Measurements from ENCODE around the gene RIIAD1. TPM values are rescaled to one million over a fixed set of nuclear protein-coding genes. Genes with fewer than 3 reads are reported as not detected.
A peak's percentile ranks its signal among the peaks of the same experiment; 100 is the strongest.

The RIIAD1 gene
- polyA plus RNA-seq, 3 donors, result not detected

GRCh38 chr1:151689494-151689893 lies 31.8 kb upstream of the RIIAD1 start:
- H3K9me3 Mint-ChIP-seq, result peaks cover 0 to 3% (median 0%) of the 10 kb centered on the region in 7 donors
- 78% methylated on average over 1 of the region's 4 CpGs for WGBS (ENCODE audit: insufficient coverage)
- peaks cover 30% of the 10 kb centered on the region for H3K4me1 Mint-ChIP-seq

DNA sequence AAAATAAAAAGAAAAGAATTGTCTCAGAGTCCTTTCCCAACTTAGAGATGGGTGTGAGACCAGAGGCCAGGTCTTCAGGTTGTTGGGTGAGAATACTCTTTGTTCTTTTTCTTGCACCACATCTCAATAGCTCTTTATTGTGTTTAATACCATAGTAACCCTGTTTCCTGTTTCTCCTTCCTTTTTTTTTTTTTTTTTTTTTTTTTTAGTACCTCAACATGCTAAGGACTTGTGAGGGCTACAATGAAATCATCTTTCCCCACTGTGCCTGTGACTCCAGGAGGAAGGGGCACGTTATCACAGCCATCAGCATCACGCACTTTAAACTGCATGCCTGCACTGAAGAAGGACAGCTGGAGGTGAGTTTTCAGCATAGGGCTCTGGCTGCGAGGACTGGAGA lies 29.1 kb upstream of the RIIAD1 start:
- Mint-ChIP-seq H3K27ac (peak overlapping the region; percentile 82 to 92 (median 88)), H3K4me1 (peaks cover 35% of the 10 kb centered on the region), H3K27me3 (ENCODE audit: low read depth in 3 of 3) (no peaks in the 10 kb centered on the region), H3K4me3 (no peak overlapping the region), H3K9me3 (peaks cover 0 to 3% (median 0%) of the 10 kb centered on the region in 7 donors), H3K36me3 (peaks cover 68 to 86% of the 10 kb centered on the region in 2 donors)
- Histone ChIP-seq H3K27me3 (ENCODE audit: control insufficient read depth in 2 of 2, insufficient read depth in 2 of 2, low read length in 2 of 2) (no peaks in the 10 kb centered on the region), H3K4me1 (ENCODE audit: control insufficient read depth in 1 of 2, insufficient read depth in 2 of 2, low read length in 2 of 2) (peaks cover 25 to 27% of the 10 kb centered on the region in 2 donors), H3K27ac (ENCODE audit: low read depth in 1 of 2, low read length in 2 of 2) (peak overlapping the region; percentile 51 to 70), H2AFZ (ENCODE audit: insufficient read depth, low read depth, low read length, poor library complexity, severe bottlenecking) (no peak overlapping the region), H3K9me3 (replicated peaks in 1 of 2; ENCODE audit: control insufficient read depth in 1 of 2, insufficient read depth in 1 of 2, low read length in 2 of 2) (no peaks in the 10 kb centered on the region), H3K36me3 (replicated peaks in 1 of 2; ENCODE audit: control insufficient read depth in 1 of 2, insufficient read depth in 2 of 2, low read length in 2 of 2) (peaks cover 52 to 78% of the 10 kb centered on the region in 2 donors), H3K9ac (ENCODE audit: insufficient read depth, low read length, poor library complexity, severe bottlenecking) (no peak overlapping the region), H3K4me2 (replicated peaks; ENCODE audit: extremely low read depth, low read length, poor library complexity, severe bottlenecking) (no peak overlapping the region), H3K4me3 (replicated peaks in 1 of 3; ENCODE audit: low read depth in 2 of 3, low read length in 3 of 3) (no peak overlapping the region), H3K79me2 (ENCODE audit: insufficient read depth, low read length) (no peaks in the 10 kb centered on the region), H4K20me1 (ENCODE audit: insufficient read depth, low read length) (peaks cover 8% of the 10 kb centered on the region)
- TF ChIP-seq CTCF (IDR thresholded peaks at IDR 0.05), result no peak
- intact Hi-C loops (cut with micrococcal nuclease), result no loop called here
- DNase-seq, result peak; percentile 18 to 53 (median 30)
- WGBS (ENCODE audit: insufficient coverage), result 63% methylated on average over 3 of the region's 3 CpGs

More at GRCh38 chr1:151689494-151689893, 31.8 kb upstream of the RIIAD1 start:
- Histone ChIP-seq H3K36me3 (replicated peaks in 1 of 2; ENCODE audit: control insufficient read depth in 1 of 2, insufficient read depth in 2 of 2, low read length in 2 of 2) (peaks cover 53 to 78% of the 10 kb centered on the region in 2 donors), H3K27me3 (ENCODE audit: control insufficient read depth in 2 of 2, insufficient read depth in 2 of 2, low read length in 2 of 2) (no peaks in the 10 kb centered on the region), H3K9ac (ENCODE audit: insufficient read depth, low read length, poor library complexity, severe bottlenecking) (no peak overlapping the region), H3K9me3 (replicated peaks in 1 of 2; ENCODE audit: control insufficient read depth in 1 of 2, insufficient read depth in 1 of 2, low read length in 2 of 2) (no peaks in the 10 kb centered on the region), H3K27ac (ENCODE audit: low read depth in 1 of 2, low read length in 2 of 2) (no peak overlapping the region), H3K4me3 (replicated peaks in 1 of 3; ENCODE audit: low read depth in 2 of 3, low read length in 3 of 3) (no peak overlapping the region), H4K20me1 (ENCODE audit: insufficient read depth, low read length) (peaks cover 5% of the 10 kb centered on the region), H2AFZ (ENCODE audit: insufficient read depth, low read depth, low read length, poor library complexity, severe bottlenecking) (no peak overlapping the region), H3K4me2 (replicated peaks; ENCODE audit: extremely low read depth, low read length, poor library complexity, severe bottlenecking) (no peak overlapping the region), H3K4me1 (ENCODE audit: control insufficient read depth in 1 of 2, insufficient read depth in 2 of 2, low read length in 2 of 2) (peaks cover 25 to 27% of the 10 kb centered on the region in 2 donors), H3K79me2 (ENCODE audit: insufficient read depth, low read length) (no peaks in the 10 kb centered on the region)
- Mint-ChIP-seq H3K27ac (peak overlapping the region in 1 of 7 donors; percentile 25), H3K4me3 (no peak overlapping the region), H3K27me3 (ENCODE audit: low read depth in 3 of 3) (no peaks in the 10 kb centered on the region), H3K36me3 (peaks cover 65 to 80% of the 10 kb centered on the region in 2 donors)
- intact Hi-C loops (cut with micrococcal nuclease), result no loop called here
- no peak for TF ChIP-seq CTCF (IDR thresholded peaks at IDR 0.05)
- no peak for DNase-seq

Measured in CD14-positive monocyte (primary cell).